HG03045 (cell line): Measurements from ENCODE around the gene APEX1.

Experiments
- ATAC-seq: cut with Tn5 transposase; IDR thresholded peaks from one replicate; pipeline ENCODE4 v1.9.1; 2021; ENCODE audit warnings: mild to moderate bottlenecking, moderate library complexity; ENCODE audit not compliant: unreplicated experiment

Gene APEX1

DNA sequence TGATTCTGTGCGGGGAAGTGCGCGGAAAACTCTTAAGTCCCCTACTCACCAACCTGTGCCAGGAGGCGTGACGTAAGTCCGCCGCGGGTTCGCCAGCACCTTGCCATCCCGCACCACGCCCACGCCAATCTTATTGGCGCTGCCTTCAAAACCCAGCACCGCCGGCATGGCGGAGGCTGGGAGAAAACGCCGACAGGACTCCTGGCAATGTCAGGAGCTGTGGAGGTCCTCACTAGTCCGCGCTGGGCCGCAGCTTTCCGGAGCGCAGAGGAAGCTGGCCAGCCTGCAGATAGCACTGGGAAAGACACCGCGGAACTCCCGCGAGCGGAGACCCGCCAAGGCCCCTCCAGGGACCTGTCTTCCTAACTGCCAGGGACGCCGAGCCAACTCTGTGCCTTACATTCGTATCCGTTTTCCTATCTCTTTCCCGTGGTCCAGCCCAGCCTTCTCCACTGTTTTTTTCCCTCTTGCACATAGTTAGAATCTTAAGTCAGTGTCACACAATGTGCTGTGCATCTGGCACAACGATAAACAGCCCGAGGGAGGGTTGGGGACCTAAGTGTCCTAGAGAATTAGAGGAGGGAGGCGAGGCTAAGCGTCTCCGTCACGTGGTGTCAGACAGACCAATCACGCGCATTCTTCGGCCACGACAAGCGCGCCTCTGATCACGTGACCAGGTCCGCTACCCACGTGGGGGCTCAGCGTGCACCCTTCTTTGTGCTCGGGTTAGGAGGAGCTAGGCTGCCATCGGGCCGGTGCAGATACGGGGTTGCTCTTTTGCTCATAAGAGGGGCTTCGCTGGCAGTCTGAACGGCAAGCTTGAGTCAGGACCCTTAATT is at the start of gene APEX1, which contains the start of gene OSGEP:
Gene APEX1 (plus strand): TSS at position 711 of the 839 bp plus-strand sequence. CDS start 420 bp downstream, outside the sequence.
Gene OSGEP (minus strand): TSS at position 297 of the 839 bp plus-strand sequence. CDS start 129 bp downstream, at position 168.
- peak; percentile 86 for ATAC-seq

DNA sequence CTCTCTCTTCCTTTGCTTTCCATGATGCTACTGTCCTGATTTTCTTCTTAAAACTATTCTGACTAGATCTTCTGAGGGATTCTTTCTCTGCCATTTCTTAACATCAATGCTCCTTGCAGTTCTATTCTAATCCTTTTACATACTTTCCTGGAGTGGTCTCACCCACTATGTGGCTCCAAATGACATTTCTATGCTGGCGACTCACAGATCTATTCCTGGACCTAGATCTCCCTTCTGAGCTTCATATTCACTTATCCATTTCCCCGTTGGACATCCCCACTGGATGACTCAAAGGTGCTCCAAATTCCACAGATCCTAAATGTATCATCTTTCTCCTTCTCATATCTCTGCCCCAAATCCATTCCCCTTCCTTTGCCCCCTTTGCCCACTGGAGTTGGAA is 45.8 kb upstream of the APEX1 start:
- no peak for ATAC-seq

DNA sequence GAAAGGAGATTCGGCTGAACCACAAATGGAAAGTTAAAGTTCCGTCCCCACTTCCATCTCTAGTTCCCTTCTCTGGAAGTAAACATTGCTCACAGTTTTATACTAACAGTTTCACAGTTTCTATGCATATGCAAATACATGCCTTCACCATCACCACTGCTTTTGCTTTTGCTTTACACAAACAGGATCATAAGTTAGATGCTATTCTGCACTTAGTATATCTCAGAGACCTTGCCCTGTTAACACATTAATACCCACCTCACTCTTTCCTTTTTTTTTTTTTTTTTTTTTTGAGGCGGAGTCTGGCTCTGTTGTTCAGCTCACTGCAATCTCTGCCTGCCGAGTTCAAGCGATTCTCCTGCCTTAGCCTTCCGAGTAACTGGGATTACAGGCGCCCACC is 42.6 kb upstream of the APEX1 start:
- ATAC-seq: no peak

DNA sequence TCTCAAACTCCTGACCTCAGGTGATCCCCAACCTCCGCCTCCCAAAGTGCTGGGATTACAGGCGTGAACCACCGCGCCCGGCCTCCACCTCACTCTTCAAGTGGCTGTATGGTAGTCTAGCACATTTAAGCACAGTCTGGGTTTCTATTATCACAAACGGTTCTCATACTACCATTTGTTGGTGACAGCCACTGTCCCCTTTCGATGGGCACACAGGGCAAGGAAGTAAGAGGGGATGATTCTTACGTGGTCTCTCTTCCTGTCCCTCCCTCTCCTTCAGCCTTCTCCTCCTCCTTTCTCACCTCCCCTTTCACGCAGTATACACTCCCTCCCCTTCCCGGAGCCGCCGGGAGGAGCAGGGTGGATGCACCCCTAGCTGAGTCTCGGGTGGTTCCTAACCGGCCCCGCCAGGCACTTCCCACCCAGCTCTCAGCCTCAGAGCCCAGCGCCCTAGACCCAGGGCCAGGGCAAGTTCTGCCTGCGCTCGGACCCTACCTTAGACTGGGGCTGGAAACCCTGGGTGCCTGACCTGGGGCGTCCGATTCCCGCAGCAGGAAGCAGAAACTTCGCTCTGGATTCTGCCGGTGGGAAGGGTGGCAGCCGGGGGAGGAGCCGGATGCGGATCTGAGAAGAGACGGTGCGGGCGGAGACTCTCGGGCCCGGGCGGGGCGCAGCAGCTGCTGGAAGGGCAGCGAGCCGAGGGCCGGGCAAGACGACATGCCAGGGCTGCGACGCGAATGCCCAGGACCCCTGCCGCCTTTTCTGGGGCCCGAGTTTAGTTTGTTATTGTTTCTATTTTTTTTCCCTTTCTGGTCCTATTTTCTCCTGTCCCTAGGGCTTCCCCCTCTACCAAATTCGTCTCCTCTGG is 41.9 kb upstream of the APEX1 start, which contains the start of gene TEP1:
Gene TEP1 (minus strand): TSS at position 626 of the 868 bp plus-strand sequence. CDS start 5,062 bp downstream, outside the sequence.
- ATAC-seq: peak; percentile 85

DNA sequence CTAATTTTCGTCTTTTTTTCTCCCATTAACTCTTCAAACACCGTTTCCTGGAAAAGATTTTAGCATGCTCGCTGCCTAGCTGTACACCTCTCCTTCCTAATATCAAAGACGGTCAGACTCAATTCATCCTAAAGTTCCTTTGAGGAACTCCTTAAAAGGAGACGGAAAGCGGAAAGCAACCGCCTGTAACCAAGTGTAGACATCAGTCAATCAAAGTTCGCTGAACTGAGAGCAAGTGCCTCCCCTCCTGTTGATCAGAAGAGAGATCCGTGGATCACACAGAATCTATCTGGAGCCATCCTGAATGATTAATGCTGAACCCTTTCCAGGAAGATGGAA is 41.3 kb upstream of the APEX1 start:
- ATAC-seq: peak; percentile 32

DNA sequence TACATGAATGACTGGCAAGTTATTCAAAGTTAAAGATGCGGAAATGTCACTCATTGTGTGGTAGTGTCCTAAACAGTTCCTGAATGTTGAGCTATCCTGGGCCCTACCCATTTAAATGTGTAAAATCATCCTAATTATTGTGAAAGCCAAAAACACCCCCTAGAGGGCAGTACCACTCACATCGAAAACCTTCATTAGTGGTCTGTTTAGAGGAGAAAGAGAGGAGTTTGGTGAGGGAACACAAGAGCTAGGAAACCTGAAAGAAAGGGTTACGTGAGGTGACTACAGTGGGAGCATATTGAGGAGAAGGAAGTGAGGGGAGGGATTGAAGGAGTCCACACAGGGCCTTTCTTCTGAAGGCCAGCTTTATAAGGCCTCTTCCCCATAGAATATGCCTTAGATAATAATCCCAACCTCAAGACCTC is 39.2 kb upstream of the APEX1 start:
- ATAC-seq: no peak

DNA sequence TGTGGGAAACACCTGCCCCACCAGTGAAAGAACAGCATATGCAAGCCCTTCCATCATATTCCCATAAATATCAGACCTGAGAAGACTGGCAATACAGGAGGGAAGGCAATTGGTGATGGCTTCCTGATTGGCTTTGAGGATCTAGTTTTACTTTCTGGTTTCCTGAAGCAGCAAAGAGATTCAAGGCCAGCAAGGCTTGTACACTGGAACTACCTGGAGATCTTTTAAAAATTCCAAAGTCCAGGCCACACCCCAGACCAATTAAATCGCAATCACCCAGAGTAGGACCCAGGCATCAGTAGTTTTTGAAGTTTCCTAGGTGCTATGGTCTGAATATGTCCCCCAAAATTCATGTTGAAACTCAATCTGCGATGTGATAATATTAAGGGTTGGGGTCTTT is 38.8 kb upstream of the APEX1 start:
- no peak for ATAC-seq

DNA sequence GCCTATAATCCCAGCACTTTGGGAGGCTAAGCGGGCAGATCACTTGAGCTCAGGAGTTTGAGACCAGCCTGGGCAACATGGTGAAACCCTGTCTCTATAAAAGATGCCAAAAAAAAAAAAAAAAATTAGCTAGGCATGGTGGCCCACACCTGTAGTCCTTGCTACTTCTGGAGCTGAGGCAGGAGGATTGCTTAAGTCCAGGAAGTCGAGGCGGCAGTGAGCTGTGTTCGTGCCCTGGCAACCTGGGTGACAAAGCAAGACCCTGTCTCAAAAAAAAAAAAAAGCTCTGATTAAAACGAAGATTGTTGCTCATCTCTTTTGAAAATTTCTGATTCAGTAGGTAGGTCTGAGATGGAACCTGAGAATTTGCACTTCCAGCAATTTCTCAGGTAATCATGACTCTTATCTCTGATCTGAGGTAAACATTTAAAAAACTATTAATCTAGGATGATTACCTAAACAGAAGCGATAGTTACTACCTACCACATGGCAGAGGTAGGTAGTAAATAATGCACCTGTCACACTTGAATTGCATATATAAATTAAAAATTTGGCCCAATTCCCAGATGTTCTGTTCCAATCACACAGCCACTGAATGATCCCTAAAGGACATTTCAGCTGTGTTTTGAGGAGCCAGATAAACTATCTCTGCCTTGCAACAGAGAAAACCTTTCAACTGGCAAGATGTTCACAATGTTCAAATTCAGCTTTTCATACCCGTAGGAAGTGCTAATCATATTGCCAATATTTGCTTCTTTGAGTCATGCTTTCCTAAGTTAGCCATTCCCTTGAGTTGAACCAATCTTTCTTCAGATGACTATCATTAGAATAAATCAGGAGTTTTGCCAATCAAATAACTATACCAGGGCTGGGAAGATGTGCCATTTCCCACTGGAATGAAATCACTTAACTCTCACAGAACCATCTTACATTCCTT is 37.5 kb upstream of the APEX1 start:
- no peak for ATAC-seq

DNA sequence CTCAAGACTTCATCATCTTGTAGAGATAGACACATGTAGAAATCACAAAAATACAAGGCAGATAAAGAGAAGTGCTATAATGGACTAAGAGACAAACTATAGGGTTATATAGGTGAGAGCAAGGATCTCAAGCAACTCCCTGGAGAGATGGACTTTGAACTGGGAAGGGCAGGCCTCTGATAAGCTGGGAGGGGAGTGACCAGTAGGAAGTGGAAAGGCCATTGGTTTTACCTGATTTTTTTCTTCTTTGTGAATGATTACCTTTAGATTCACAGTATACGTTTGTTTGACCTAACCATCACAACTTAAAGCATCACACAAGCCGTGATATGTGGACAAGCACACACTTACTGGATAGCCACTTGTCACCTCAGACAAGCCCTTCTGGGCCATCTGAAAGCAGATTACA is 36.5 kb upstream of the APEX1 start:
- no peak for ATAC-seq

DNA sequence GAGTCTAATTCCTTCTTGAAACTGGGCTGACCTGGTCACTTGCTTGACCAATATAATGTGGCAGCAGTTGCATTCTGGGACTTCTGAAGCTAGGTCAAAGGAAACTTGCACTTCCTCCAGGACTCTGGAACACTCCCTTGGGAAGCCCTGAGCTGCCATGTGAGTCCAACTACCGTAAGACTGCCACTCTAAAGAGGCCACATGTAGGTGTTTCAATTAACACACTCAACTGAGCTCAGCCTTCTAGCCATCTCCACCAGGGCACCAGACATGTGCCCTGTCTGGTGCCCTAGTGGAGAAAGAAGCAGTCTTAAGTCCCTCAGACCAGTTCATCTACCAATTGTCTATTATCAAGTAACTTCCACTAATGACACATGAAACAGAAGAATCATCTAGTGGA is 35.6 kb upstream of the APEX1 start:
- ATAC-seq: no peak

DNA sequence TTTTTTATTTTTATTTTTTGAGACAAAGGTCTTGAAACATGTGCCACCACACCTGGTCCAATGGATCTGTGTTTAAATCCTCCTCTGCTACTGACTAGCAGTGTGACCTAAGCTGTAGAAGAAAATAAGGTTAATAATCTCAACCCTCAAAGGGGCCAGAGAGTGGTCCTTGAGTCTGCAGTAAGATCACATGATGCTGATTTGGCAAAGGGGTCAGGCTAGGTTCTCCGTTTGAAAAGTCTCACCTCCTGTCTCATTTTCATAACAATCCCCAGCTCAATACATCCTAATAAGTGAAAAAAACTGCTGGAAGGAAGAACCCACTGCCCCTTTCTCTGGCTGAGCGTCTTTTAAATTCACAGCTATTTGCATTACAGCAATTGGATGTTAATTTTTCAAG is 33.8 kb upstream of the APEX1 start:
- ATAC-seq: no peak

DNA sequence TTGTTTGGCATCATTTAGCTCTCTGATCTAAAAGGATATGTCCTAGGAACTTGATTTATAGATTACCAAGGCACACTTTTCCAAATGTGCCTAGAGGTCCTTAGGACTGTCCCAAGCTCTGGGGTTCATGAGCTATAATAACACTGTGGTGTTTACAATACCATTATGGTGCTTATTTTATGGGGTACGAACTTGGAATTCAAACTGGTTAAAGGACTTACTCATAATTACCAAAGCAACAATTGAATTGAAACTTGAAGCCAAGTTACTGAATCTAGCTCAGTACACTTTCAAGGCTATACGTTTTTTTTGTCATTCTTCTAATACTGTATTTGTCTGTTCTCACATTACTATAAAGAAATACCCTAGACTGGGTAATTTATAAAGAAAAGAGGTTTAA is 32.1 kb upstream of the APEX1 start:
- ATAC-seq: no peak

DNA sequence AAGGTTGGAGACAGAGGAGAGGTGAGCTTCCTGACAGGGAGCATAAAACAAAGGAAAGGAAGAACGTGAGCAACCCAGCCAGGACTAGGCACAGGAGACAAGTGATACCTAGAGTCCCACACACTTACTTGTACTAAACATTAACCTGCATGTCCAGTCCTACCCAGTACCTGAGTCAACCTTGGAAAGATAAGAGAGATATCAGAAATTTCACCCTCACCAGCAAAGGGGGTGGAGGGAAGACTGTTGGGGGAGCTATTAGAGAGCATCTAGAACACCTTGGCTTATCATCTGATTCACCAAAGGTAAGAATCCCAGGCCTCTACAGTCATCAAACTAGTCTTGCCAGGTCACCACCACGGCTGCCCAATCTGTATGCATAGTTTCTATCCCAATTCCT is 30.2 kb upstream of the APEX1 start:
- no peak for ATAC-seq

DNA sequence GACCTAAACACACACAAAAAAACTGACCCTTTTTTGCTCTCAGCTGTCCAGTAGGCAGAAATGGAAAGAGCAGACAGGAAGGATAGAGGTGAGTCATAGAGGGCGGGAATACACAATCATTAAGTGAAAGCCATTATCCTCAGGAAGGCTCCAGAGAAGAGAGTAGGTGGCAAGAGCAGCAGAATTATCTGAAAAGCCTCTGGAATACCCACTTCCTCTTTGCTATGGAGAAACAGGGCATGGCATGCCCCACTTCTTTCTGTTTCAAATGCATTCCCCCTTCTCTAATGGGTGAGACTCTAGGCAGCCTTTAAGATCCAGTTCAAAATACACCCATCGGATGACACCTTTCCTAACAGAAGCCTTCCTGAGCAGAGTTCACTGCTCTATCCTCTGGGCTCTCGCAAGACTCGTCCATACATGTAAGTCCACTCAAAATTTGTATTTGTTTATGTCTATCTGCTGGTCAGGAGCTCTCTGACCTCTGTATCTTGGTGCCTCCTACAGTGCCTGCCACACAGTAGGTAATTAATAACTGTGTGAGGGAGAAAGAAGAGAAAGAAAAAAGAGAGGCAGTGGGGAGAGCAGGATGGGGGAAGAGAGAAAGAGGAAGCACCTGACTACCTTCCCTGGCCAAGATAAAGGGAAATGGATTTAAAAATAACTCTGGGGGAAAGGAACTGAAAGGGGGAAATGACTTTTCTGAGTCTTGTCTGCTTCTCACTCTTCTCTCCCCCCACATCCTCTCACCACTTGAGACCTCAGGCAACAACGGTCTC is 27.6 kb upstream of the APEX1 start:
- peak; percentile 63 for ATAC-seq

DNA sequence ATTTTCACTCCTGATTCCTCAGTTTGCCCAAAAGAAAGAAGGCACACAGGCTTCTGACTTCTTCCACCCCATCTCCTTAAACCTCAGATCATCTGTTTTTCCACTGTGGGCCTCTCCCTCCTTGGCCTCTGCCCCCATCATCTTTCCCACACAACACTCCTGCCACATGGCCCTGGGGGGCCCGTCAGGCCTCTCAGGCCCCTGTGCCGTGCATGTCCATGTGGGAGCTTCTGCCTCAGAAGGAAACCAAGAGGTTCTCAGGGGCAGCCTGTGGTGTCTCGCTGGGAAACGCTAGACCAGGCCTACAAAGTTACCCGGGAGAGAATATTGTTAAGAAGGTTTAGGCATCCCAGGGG is 27.0 kb upstream of the APEX1 start:
- peak; percentile 39 for ATAC-seq

DNA sequence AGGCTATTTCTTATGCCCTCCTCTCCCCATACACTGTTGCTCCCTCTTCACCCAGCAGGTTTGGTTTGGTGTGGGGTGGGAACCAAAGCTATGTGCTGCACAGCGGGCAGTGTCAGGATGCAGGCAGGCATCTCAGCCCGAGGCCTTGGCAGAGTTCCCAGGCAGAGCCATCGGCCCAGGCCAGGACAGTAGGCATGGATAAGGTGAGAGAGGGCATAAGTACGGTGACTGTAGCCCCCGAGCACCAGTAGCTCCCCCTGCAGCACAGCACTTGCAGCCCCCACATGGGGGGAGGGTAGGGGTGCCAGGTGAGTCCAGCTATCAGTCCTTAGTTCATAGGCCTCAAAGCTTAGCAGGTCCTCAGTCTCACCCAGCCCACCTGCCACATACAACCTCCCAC is 26.2 kb upstream of the APEX1 start:
- ATAC-seq: no peak

DNA sequence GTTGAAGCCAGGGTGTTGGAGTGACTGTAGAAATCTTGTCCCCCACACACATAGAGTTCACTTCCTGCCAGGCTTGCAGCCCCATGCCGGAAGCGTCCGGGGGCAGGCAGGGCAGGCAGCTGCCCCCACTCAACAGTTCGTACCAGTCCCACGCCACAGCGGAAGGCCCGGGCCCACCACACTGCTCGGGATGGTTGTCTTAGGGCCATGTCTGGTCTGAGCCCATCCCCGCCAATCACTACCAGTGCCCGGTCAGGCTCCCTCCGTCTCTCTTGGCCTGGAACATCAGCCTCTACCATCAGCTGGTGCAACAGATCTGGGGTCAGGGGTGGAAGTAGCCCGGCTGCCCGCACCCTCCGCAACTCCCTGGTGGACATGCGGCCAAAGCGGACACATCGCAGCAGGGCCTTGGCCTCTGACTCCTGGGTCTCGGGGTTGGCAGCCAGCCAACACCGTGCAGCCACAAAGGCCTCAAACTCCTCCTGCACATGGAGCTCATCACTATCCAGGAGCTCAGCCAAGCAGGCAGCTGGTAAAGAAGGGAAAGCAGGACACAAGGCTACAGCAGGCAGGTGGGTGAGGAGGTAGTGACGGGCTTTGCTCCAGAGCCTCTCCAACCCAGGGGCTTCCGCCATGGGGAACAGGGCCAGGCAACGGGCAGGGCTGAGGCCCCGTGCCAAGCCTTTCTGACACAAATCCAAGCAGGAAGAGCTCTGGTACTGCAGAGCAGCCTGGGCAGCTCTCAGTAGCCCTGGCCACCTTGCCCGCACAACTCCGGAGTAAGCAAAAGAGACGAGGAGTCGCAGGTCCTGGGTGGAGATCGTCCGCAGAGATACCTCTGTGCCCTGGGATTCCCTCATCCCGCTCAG is 25.0 kb upstream of the APEX1 start:
- no peak for ATAC-seq

DNA sequence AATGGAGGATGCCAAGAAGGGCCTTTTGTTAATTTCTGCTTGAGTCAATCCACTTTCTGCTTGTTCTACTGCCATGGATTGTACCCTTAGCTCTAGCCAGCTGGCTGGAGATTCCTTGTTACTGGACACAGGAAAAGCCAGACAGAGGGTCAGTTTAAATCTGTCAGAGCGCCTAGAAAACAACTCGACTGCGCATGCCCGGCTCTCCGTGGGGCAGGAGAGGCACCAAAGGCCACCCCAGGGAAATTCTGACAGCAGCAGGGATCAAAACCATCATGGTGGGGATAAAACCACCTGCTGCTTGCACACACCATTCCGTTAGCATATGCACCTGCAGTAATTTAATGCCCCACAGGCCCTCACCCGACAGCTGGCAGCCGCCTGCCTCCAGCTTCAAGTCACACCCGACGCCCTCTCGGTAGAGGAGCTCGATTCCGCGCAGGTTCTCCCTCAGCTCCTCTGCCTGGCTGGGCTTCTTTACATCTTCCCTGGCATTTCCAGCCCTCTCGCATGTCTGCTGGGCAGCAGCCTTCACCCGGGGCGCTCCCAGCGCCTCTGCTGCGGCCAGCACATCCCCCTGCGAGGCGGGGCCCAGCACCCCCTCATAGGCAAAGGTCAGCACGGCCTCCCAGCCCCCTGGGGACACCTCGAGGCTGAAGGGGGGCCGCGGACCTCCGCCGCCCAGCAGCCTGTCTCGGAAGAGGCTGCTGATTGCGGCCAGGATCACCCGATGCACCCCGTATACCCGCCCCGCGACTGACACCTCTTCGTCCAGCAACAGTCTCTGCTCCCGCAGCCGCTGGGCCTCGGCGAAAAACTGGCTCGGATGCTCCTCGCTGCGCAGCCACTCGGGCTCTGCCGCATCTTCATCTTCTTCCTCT is 20.1 kb upstream of the APEX1 start:
- no peak for ATAC-seq
